ENCODE data around the gene TEDC1.

TEDC1 gene

GRCh38 chr14:105445290-105445689 lies 45.8 kb upstream of the TEDC1 start:
- H3K4me2 ChIP-seq (ENCODE audit: low read length, poor library complexity, severe bottlenecking), result no peak overlapping the region
- H3K4ac ChIP-seq (ENCODE audit: low read depth in 1 of 2, low read length in 2 of 2), result no peak overlapping the region
- H2AFZ ChIP-seq (ENCODE audit: low read depth, low read length), result no peak overlapping the region
- H2BK5ac ChIP-seq (ENCODE audit: low read depth, low read length, poor library complexity, severe bottlenecking), result no peak overlapping the region
- no peak overlapping the region for H4K91ac ChIP-seq (ENCODE audit: low read length)
- peaks cover 58% of the 10 kb centered on the region for H3K79me1 ChIP-seq (replicated peaks; ENCODE audit: low read length, poor library complexity, severe bottlenecking)
- no peak overlapping the region for H3K23ac ChIP-seq (ENCODE audit: low read length in 2 of 2)
- H3K27me3 ChIP-seq (ENCODE audit: control insufficient read depth in 1 of 2, insufficient read depth in 1 of 2, low read length in 2 of 2), result no peaks in the 10 kb centered on the region
- H3K14ac ChIP-seq (ENCODE audit: low read length in 2 of 2), result no peak overlapping the region
- peaks cover 23 to 77% of the 10 kb centered on the region in 2 experiments for H3K36me3 ChIP-seq (ENCODE audit: control insufficient read depth in 1 of 2, insufficient read depth in 2 of 2, low read depth in 1 of 2, low read length in 2 of 2)
- peaks cover 16% of the 10 kb centered on the region for H3K4me1 ChIP-seq (ENCODE audit: control insufficient read depth, insufficient read depth, low read depth, low read length)
- no peak overlapping the region for H2BK15ac ChIP-seq (ENCODE audit: low read depth, poor library complexity, severe bottlenecking)
- no peak overlapping the region for H3K9ac ChIP-seq (ENCODE audit: low read length)
- DNase-seq, result no peak
- WGBS, result 94% methylated on average over 24 of the region's 24 CpGs
- H2AK5ac ChIP-seq (ENCODE audit: low read length, severe bottlenecking), result no peak overlapping the region
- no peak overlapping the region for H3K4me3 ChIP-seq (ENCODE audit: insufficient read depth in 1 of 2, low read depth in 1 of 2, low read length in 2 of 2)
- no peak overlapping the region for H3K18ac ChIP-seq (ENCODE audit: low read depth in 1 of 2, low read length in 2 of 2)
- no peak overlapping the region for H3K27ac ChIP-seq (ENCODE audit: low read length, poor library complexity, severe bottlenecking)
- no peak overlapping the region for H4K8ac ChIP-seq (ENCODE audit: low read length)
- H3K9me3 ChIP-seq (ENCODE audit: control insufficient read depth, low read length), result no peaks in the 10 kb centered on the region
- H2BK120ac ChIP-seq (ENCODE audit: low read depth, low read length), result no peak overlapping the region
- no peak overlapping the region for H2BK12ac ChIP-seq (ENCODE audit: low read length in 2 of 2)

- H3K14ac ChIP-seq (ENCODE audit: low read length in 2 of 2), result no peak overlapping the region
- no peak overlapping the region for H3K4ac ChIP-seq (ENCODE audit: low read depth in 1 of 2, low read length in 2 of 2)
- H2BK120ac ChIP-seq (ENCODE audit: low read depth, low read length), result no peak overlapping the region
- H2BK15ac ChIP-seq (ENCODE audit: low read depth, poor library complexity, severe bottlenecking), result no peak overlapping the region
- H3K27me3 ChIP-seq (ENCODE audit: control insufficient read depth in 1 of 2, insufficient read depth in 1 of 2, low read length in 2 of 2), result no peaks in the 10 kb centered on the region
- no peak for DNase-seq
- no peak overlapping the region for H3K4me2 ChIP-seq (ENCODE audit: low read length, poor library complexity, severe bottlenecking)
- no peak overlapping the region for H3K18ac ChIP-seq (ENCODE audit: low read depth in 1 of 2, low read length in 2 of 2)
- no peak overlapping the region for H2BK12ac ChIP-seq (ENCODE audit: low read length in 2 of 2)
- H3K9me3 ChIP-seq (ENCODE audit: control insufficient read depth, low read length), result no peaks in the 10 kb centered on the region
- no peak overlapping the region for H4K91ac ChIP-seq (ENCODE audit: low read length)
- peaks cover 61% of the 10 kb centered on the region for H3K79me1 ChIP-seq (replicated peaks; ENCODE audit: low read length, poor library complexity, severe bottlenecking)
- no peak overlapping the region for H3K9ac ChIP-seq (ENCODE audit: low read length)
- H3K23ac ChIP-seq (ENCODE audit: low read length in 2 of 2), result no peak overlapping the region
- H3K27ac ChIP-seq (ENCODE audit: low read length, poor library complexity, severe bottlenecking), result no peak overlapping the region
- peaks cover 18% of the 10 kb centered on the region for H3K4me1 ChIP-seq (ENCODE audit: control insufficient read depth, insufficient read depth, low read depth, low read length)
- no peak overlapping the region for H2BK5ac ChIP-seq (ENCODE audit: low read depth, low read length, poor library complexity, severe bottlenecking)
- 97% methylated on average over 26 of the region's 26 CpGs for WGBS
- no peak overlapping the region for H4K8ac ChIP-seq (ENCODE audit: low read length)
- H2AFZ ChIP-seq (ENCODE audit: low read depth, low read length), result no peak overlapping the region
- H3K36me3 ChIP-seq (ENCODE audit: control insufficient read depth in 1 of 2, insufficient read depth in 2 of 2, low read depth in 1 of 2, low read length in 2 of 2), result peaks cover 28 to 77% of the 10 kb centered on the region in 2 experiments
- H2AK5ac ChIP-seq (ENCODE audit: low read length, severe bottlenecking), result no peak overlapping the region
- no peak overlapping the region for H3K4me3 ChIP-seq (ENCODE audit: insufficient read depth in 1 of 2, low read depth in 1 of 2, low read length in 2 of 2)
Measured at GRCh38 chr14:105445901-105446845, 44.9 kb upstream of the TEDC1 start.

DNA sequence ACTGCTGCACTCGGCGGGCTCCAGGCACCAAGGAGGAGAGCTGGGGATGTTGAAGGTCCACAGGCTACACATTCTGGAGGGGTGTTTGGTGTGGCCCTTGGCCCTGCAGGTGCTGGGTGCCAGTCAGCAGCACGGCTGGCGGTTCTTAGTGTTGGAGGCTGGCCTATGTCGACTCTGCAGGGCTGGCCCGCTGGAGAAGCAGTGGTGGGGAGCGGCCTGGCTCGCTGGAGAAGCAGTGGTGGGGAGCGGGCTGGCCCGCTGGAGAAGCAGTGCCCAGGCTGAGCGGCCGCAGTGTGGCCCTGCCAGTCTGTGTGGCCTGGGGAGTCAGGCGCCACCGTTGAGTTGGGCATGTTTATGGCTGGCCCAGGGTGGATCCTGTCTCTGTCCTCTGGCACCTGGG lies 44.1 kb upstream of the TEDC1 start:
- peaks cover 30 to 81% of the 10 kb centered on the region in 2 experiments for H3K36me3 ChIP-seq (ENCODE audit: control insufficient read depth in 1 of 2, insufficient read depth in 2 of 2, low read depth in 1 of 2, low read length in 2 of 2)
- 87% methylated on average over 14 of the region's 14 CpGs for WGBS
- H3K4me3 ChIP-seq (ENCODE audit: insufficient read depth in 1 of 2, low read depth in 1 of 2, low read length in 2 of 2), result no peak overlapping the region
- H3K14ac ChIP-seq (ENCODE audit: low read length in 2 of 2), result no peak overlapping the region
- H3K27me3 ChIP-seq (ENCODE audit: control insufficient read depth in 1 of 2, insufficient read depth in 1 of 2, low read length in 2 of 2), result no peaks in the 10 kb centered on the region
- no peak overlapping the region for H2BK5ac ChIP-seq (ENCODE audit: low read depth, low read length, poor library complexity, severe bottlenecking)
- no peak overlapping the region for H4K91ac ChIP-seq (ENCODE audit: low read length)
- no peak overlapping the region for H2BK12ac ChIP-seq (ENCODE audit: low read length in 2 of 2)
- H2AFZ ChIP-seq (ENCODE audit: low read depth, low read length), result no peak overlapping the region
- H3K4me2 ChIP-seq (ENCODE audit: low read length, poor library complexity, severe bottlenecking), result no peak overlapping the region
- DNase-seq, result no peak
- no peak overlapping the region for H2AK5ac ChIP-seq (ENCODE audit: low read length, severe bottlenecking)
- no peak overlapping the region for H3K23ac ChIP-seq (ENCODE audit: low read length in 2 of 2)
- H3K9me3 ChIP-seq (ENCODE audit: control insufficient read depth, low read length), result no peaks in the 10 kb centered on the region
- H3K18ac ChIP-seq (ENCODE audit: low read depth in 1 of 2, low read length in 2 of 2), result no peak overlapping the region
- H4K8ac ChIP-seq (ENCODE audit: low read length), result no peak overlapping the region
- no peak overlapping the region for H3K4ac ChIP-seq (ENCODE audit: low read depth in 1 of 2, low read length in 2 of 2)
- peaks cover 18% of the 10 kb centered on the region for H3K4me1 ChIP-seq (ENCODE audit: control insufficient read depth, insufficient read depth, low read depth, low read length)
- no peak overlapping the region for H2BK15ac ChIP-seq (ENCODE audit: low read depth, poor library complexity, severe bottlenecking)
- no peak overlapping the region for H3K9ac ChIP-seq (ENCODE audit: low read length)
- H2BK120ac ChIP-seq (ENCODE audit: low read depth, low read length), result no peak overlapping the region
- no peak overlapping the region for H3K27ac ChIP-seq (ENCODE audit: low read length, poor library complexity, severe bottlenecking)
- peaks cover 60% of the 10 kb centered on the region for H3K79me1 ChIP-seq (replicated peaks; ENCODE audit: low read length, poor library complexity, severe bottlenecking)
